Activated CD8-positive, alpha-beta T cell treated with anti-CD3 and anti-CD28 coated beads for 36 hours (primary cell): ENCODE measurements around the gene TPM1. TPM values are rescaled to one million over a fixed set of nuclear protein-coding genes. Genes with fewer than 3 reads are reported as not detected.

ENCODE experiments used
- ATAC-seq: fragments of 200-7000 bp; cut with Tn5 transposase; one replicate; pipeline ENCODE4 v1.10.0; 2021; ENCODE audit warnings: mild to moderate bottlenecking, moderate library complexity
- CTCF ChIA-PET: fragments of 350-600 bp; sonication (Branson Sonifier 250); formaldehyde crosslinking; loops from one replicate; lab custom pipeline; 2021; ENCODE audit warnings: antibody characterized with exemption; lab: Charles Lee
- POLR2A ChIA-PET: fragments of 350-600 bp; sonication (Branson Sonifier 250); formaldehyde crosslinking; loops from one replicate; lab custom pipeline; 2021; ENCODE audit warnings: antibody characterized with exemption; lab: Charles Lee
- DNase-seq: peaks from one replicate; pipeline ENCODE4 v3.0.0-alpha.2; 2020
- H3K27ac Mint-ChIP-seq: one replicate; pipeline ENCODE4 v1.8.0; 2021; ENCODE audit warnings: mild to moderate bottlenecking, mixed read lengths
- H3K27me3 Mint-ChIP-seq: one replicate; pipeline ENCODE4 v1.8.0; 2021; ENCODE audit warnings: mixed read lengths
- H3K36me3 Mint-ChIP-seq: one replicate; pipeline ENCODE4 v1.8.0; 2021; ENCODE audit warnings: low read depth, mixed read lengths
- H3K4me1 Mint-ChIP-seq: one replicate; pipeline ENCODE4 v1.8.0; 2021; ENCODE audit warnings: low read depth, mixed read lengths
- H3K4me3 Mint-ChIP-seq: one replicate; pipeline ENCODE4 v1.8.0; 2021; ENCODE audit warnings: mild to moderate bottlenecking, moderate library complexity, mixed read lengths
- H3K9me3 Mint-ChIP-seq: one replicate; pipeline ENCODE4 v1.8.0; 2021; ENCODE audit warnings: mixed read lengths
- intact Hi-C: fragments of 100-400 bp; cut with micrococcal nuclease; formaldehyde crosslinking; loops from one replicate; pipeline ENCODE4 v1.10.0; 2022
- total RNA-seq, 2 experiments: library from RNA; stranded (reverse); gene quantifications; one replicate each; pipeline ENCODE4 v1.2.3, GENCODE V29; 2021
- TF ChIP-seq, protein P1 (sequence below): fragments of 200-600 bp; IDR thresholded peaks from one replicate; pipeline ENCODE4 v1.8.0; 2022; ENCODE audit warnings: antibody characterized with exemption, mild to moderate bottlenecking

TPM1 gene
- total RNA-seq, 2 experiments from 2014 or later = 6.0 to 6.3 TPM

DNA sequence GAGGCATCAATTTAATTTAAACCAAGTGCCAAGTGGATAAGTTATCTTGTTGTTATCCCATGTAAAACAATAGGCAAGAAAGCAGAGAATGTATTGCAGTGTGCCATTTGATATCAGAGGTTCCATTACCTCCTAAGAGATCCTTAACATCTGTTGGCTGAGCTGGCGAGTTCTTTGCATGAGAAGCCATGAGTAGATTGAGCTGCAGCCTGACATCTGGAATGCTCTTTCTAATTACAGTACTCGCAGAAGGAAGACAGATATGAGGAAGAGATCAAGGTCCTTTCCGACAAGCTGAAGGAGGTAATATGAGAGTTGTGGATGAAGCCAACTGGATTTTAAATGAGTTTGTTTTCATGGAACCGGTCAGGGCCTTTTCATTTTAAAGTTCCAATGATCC lies 19.4 kb downstream of the TPM1 start:
- intact Hi-C loops = no loop called here
- CTCF ChIA-PET = interaction anchor here (7.0 kb wide), 1 partner anchor 14 kb away, joined by 43 read pairs; no protein-coding TSS in a partner anchor

DNA sequence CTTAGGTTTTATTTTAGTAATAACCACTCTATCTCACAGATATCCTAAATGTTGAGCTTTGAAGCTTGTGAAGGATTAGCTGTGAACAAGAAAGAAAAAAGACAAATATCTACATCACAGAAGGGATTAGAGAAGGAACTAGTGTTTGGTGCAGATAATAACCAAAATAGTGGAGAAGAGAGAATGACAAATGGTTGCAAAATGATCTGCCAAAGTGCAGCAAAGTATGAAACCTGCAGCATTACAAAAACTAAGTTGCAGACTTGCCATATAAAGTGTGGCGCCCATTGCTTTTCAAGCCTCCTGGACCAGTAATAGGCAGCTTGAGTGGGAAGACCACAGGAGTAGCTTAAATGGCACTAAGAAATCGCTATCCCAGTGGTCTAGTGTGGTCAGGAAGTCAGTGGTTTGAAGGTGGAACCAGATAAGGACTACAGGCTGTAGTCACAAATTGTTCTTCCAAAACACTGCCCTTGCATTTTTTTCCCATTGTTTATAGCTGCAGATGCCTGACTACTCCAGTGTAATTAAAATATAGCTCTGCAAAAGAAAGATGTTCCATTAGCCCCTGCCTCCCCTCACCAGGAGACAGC lies 20.7 kb downstream of the TPM1 start:
- TF ChIP-seq, protein P1, sequence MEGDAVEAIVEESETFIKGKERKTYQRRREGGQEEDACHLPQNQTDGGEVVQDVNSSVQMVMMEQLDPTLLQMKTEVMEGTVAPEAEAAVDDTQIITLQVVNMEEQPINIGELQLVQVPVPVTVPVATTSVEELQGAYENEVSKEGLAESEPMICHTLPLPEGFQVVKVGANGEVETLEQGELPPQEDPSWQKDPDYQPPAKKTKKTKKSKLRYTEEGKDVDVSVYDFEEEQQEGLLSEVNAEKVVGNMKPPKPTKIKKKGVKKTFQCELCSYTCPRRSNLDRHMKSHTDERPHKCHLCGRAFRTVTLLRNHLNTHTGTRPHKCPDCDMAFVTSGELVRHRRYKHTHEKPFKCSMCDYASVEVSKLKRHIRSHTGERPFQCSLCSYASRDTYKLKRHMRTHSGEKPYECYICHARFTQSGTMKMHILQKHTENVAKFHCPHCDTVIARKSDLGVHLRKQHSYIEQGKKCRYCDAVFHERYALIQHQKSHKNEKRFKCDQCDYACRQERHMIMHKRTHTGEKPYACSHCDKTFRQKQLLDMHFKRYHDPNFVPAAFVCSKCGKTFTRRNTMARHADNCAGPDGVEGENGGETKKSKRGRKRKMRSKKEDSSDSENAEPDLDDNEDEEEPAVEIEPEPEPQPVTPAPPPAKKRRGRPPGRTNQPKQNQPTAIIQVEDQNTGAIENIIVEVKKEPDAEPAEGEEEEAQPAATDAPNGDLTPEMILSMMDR = no peak
- Mint-ChIP-seq H3K27me3 (no peaks in the 10 kb centered on the region), H3K9me3 (no peaks in the 10 kb centered on the region), H3K36me3 (peaks cover 13% of the 10 kb centered on the region), H3K27ac (no peak overlapping the region), H3K4me1 (no peaks in the 10 kb centered on the region), H3K4me3 (no peak overlapping the region)
- DNase-seq = no peak
- CTCF ChIA-PET = interaction anchor here (7.0 kb wide), 1 partner anchor 15 kb away, joined by 43 read pairs; no protein-coding TSS in a partner anchor
- ATAC-seq = no peak
- POLR2A ChIA-PET = no interaction called here
- intact Hi-C loops = no loop called here

More for the DNA sequence above, 19.4 kb downstream of the TPM1 start:
- Mint-ChIP-seq H3K27me3 (no peaks in the 10 kb centered on the region), H3K9me3 (no peaks in the 10 kb centered on the region), H3K4me3 (no peak overlapping the region), H3K27ac (no peak overlapping the region), H3K36me3 (peaks cover 16% of the 10 kb centered on the region), H3K4me1 (no peaks in the 10 kb centered on the region)
- TF ChIP-seq, protein P1 = no peak
- ATAC-seq (no peak), DNase-seq (no peak)
- POLR2A ChIA-PET = no interaction called here

DNA sequence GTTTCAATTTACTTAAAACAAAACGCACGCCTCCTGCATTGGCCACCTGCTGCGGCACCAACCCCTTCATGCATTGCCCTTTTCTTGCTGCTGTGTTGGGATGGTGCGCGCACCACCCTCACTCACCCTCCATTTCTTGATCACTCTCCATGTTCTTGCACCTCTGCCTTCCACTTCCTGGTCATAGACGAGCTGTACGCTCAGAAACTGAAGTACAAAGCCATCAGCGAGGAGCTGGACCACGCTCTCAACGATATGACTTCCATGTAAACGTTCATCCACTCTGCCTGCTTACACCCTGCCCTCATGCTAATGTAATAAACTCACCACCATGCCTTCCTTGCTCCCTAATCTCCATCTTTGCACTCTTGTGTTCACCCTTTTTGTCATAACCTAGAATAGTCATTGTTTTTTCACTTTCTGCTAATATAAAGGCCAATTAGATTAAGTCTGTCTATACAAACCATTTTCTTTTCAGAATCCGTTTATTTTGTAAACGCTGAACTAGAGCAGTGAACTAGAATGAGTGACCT lies 21.4 kb downstream of the TPM1 start:
- Mint-ChIP-seq H3K27ac (no peak overlapping the region), H3K9me3 (no peaks in the 10 kb centered on the region), H3K4me3 (no peak overlapping the region), H3K36me3 (peaks cover 13% of the 10 kb centered on the region), H3K27me3 (no peaks in the 10 kb centered on the region), H3K4me1 (no peaks in the 10 kb centered on the region)
- CTCF ChIA-PET = interaction anchor here (7.0 kb wide), 1 partner anchor 16 kb away, joined by 43 read pairs; no protein-coding TSS in a partner anchor
- intact Hi-C loops = no loop called here
- TF ChIP-seq, protein P1 = no peak
- DNase-seq = no peak
- POLR2A ChIA-PET = no interaction called here
- ATAC-seq = no peak

DNA sequence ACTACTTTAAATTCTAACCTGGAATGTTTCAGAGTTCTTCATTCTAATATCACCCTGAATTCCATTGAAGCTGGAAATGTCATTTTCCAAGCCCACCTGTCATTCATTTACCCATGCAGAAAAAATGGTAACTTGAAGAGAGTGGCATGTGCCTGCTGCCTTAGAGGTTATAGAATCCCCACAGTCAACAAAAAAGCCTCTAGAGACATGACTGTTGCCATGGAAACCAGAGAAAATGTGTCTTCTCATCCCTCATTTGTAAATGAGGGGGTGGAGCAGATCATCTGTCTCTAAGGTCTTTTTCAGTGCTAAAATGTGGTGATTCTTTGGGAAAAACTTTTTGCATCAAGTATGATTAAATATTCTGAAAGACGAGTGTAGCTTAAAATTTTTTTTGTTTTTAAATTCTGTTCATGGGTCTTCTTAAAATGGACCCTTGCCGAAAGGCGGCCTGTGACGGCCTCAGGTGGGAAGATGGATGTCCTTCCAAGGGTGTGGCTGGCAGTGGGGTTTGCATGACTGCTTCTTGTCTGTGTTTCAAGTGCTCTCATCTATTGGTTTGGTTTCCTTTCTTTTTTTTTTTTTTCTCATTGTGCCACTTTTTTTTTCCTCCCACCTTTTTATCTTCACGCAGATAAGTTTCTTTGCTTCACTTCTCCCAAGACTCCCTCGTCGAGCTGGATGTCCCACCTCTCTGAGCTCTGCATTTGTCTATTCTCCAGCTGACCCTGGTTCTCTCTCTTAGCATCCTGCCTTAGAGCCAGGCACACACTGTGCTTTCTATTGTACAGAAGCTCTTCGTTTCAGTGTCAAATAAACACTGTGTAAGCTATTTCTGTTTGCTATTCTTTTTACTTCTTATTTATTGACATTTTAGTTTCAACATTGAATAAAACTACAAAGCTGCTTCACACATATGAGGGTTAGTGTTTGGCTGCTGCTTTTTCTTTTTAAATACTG lies 23.0 kb downstream of the TPM1 start:
- ATAC-seq (no peak), DNase-seq (no peak)
- ChIA-PET CTCF (interaction anchor here (0.7 to 7.0 kb wide), 2 partner anchors 18 to 29 kb away, joined by 4 to 43 read pairs; no protein-coding TSS in a partner anchor), POLR2A (no interaction called here)
- H3K4me1 Mint-ChIP-seq = no peaks in the 10 kb centered on the region
- no peak overlapping the region for H3K27ac Mint-ChIP-seq
- TF ChIP-seq, protein P1 = no peak
- H3K36me3 Mint-ChIP-seq = peaks cover 8% of the 10 kb centered on the region
- no peak overlapping the region for H3K4me3 Mint-ChIP-seq
- intact Hi-C loops = no loop called here
- H3K9me3 Mint-ChIP-seq = no peaks in the 10 kb centered on the region
- no peaks in the 10 kb centered on the region for H3K27me3 Mint-ChIP-seq
